ENCODE results near the gene SLC27A5.
"Not testable (repeated sequence)": the region's sequence is repeated elsewhere in the genome, so short reads cannot be mapped to it uniquely, and the experiment has no call there.

The SLC27A5 gene

DNA sequence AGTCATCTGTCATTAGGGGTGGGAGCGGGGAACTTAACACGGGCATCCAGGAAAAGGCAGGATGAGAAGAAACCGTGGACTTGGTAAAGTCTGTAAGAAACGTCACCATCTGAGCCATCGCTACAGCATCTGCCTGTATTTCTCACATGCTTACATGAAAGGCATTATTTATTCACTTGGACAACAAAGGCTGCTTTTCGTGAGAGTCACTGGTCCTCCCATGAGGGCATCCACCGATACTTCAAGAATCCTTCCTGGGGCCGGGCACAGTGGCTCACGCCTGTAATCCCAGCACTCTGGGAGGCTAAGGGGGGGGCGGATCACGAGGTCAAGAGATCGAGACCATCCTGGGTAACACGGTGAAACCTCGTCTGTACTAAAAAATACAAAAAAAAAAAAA is 19.5 kb downstream of the SLC27A5 start:
- no peak for DNase-seq

DNA sequence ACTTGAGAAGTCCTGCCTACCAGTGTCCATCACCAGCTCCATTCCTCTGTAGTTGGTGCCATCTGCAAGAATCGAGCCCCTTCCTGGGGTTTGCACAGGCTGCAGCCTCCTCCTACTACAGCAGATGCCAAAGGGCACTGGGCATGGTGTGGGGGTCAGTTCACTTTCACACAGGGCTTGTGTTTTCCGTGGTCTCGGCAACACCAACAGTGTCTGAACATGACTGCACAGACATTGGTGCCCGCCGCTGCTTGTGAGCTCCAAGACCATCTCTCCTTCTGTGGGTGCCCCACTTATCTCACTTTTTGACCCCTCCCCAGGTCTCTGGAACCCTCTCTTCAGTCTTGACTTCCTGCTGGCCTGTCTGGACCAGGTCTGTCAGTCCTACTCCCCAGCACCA is 20.4 kb downstream of the SLC27A5 start:
- DNase-seq: no peak

DNA sequence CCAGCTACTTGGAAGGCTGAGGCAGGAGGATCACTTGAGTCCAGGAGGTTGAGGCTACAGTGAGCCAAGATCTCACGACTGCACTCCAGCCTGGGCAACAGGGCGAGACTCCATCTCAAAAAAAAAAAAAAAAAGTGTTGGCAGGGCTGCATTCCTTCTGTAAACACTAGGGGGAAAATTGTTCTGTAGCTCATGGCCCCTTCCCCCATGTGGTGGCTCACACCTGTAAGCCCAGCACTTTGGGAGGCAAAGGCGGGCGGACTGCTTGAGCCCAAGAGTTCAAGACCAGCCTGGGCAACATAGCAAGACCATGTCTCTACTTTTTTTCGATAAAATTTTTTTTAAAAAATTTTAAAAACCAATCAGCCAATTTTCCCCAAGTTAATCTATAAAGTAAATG is 27.4 kb downstream of the SLC27A5 start:
- not testable (repeated sequence) for DNase-seq

DNA sequence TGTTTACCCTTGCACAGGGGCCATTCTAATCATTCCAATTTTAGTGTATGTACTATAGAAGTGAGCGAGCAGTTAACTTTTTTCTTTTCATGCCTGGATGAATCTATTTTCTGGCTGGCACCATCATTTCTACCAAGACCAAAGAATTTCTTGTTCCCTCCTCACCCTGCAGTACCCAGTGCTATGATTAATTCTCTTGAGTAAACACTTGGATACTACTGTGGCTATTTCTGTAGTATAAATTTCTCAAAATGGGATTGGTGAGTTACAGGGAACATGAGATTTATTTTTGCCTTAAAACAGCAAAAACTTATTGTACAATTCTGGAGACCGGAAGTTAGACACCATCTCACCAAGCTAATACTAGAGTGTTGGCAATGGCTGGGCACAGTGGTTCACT is 28.0 kb downstream of the SLC27A5 start:
- DNase-seq: no peak

DNA sequence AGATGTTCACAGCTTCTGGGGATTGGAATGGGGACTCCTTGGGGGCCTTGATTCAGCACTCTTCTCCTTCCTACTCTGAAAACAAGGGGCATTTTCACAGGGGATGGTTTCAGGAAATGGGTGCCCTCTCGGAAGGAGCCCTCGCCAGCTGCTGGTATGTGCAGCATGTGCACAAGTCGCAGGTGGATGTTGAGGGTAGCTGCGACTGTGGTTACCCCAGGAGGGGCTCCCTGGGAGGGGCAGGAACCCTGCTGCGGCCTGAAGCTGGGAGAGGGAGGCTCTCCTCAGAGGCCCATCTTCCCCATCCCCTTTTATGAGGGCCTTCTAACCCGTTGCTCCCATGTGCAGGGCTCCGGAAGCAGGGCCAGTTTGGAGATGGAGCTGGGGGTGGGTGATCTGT is 29.4 kb downstream of the SLC27A5 start:
- no peak for DNase-seq

DNA sequence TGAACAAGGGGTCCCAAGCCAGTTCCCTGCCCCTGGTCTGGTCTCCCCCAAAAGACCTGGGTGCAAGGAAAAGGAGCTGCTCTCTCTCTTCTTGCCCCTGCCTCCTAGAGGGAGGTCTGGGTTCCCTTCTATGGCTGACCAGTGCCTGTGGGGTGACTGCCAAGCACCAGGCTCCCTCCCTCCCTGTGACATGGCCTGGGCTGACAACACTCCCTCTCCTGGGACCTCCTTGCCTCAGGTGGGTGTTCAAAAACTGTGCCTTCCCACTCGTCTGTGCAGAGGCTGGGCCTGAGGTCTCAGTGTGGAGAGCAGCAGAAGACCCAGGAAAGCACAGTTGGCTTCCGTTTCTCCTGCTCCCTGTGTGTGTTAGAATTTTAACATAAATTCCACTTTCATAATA is 31.0 kb downstream of the SLC27A5 start:
- DNase-seq: no peak

DNA sequence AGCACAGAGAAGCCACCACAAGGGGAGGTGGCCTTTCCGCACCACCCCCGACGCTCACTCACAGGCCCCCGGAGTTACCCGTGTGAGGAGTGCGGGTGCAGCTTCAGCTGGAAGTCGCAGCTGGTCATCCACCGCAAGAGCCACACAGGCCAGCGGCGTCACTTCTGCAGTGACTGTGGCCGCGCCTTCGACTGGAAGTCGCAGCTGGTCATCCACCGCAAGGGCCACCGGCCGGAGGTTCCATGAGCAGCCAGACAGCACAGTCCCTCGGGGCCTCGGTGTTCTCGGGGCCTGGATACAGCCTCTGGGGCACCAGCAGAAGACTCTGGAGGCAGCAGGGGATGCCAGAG is 31.3 kb downstream of the SLC27A5 start:
- no peak for DNase-seq

DNA sequence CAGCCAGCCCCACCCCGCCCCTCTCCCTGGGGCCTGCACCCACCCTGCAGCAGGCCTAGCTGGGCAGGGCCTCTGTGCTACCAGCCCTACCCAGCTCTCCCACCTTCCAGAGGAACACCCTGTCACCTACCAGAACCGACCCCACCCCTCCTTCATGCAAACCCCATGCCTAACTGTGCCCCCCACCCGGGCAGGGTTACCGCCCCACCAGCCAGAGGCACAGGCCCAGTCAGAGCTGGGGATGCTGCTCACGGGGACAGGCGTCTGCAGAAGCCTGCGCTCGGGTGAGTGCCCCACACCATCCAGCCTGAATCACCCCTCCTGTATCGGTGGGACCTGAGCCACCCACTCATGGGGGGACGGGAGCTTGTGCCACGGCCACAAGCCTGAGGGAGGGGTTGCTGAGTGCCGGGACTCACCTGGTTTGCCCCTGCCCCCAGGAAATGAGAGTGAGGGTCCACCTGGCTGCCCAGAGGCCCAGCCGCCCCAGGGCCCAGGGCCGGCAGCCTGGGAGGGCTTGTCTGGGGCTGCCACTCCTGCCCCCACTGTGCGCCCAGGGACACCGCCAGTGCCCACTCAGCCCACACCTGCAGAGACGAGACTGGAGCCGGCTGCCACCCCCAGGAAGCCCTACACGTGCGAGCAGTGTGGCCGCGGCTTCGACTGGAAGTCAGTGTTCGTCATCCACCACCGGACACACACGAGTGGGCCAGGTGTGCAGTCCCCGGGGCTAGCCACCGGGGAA is 31.9 kb downstream of the SLC27A5 start:
- DNase-seq: no peak

DNA sequence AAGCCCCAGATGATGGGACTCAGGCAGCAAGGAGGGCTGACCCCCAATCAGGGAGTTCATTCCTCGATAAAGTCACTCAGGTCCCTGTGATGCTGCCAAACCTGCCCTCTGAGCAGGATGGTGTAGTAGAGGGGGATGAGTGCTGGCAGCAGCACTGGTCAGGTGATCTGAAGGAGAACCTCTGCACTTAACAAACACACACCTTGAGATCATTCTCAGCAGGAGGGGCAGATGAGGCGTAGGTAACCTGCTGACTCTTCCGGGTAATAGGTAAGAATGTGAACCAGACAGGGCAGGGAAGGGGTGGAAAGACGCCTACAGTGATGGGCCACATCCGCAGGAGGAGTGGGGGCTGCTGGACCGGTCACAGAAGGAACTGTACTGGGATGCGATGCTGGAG is 32.5 kb downstream of the SLC27A5 start:
- DNase-seq: no peak

DNA sequence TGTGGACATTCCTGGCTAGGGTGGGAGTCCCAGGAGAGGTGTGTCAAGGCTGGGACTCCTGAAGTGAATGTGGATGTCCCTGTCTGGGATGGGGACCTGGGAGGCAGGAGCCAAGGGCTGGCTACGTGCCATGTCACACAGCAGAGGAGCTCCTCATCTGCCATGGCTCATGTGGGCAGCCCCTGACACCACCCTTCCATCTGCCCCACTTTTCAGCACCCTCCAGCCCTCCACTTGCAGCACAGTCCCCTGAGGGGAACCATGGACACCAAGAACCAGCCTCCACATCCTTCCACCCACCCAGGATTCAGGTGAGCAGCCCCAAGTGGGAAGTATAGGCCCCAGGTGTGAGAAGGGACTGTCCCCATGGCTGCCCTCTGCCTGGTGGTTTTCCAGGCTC is 33.9 kb downstream of the SLC27A5 start:
- no peak for DNase-seq

DNA sequence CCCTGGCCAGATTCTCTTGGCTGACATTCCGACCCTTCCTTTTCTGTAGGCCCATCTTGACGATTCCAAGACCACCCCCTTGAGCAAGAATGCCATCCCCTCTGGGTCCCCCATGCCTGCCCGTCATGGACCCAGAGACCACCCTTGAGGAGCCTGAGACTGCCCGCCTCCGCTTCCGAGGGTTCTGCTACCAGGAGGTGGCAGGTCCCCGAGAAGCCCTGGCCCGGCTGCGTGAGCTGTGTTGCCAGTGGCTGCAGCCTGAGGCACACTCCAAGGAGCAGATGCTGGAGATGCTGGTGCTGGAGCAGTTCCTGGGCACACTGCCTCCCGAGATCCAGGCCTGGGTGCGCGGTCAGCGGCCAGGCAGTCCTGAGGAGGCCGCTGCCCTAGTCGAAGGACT is 34.7 kb downstream of the SLC27A5 start:
- no peak for DNase-seq

DNA sequence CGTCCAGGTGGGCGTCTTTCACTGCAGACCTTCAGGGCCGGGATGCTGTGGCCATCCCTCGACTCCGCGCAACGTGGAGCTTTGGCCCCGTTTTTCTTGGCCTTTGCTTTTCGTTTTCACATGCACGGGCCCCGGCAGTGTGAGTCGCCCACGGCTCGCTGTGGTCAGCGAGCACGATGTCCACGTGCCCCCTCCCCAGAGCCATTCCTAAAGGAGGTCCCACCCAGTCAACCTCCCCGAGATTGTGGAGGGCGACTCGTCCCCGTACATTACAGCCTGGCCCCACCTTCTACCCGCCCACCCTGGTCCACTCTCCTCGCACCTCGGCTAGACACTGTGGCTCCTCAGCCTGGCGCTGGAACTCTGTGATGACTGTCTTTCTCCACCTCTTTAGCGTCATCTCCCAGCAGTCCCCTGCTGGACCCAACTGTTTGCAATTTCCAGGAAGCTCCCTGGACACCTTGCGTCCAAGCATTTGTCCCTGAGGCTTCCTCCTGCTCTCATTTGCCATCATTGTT is 35.2 kb downstream of the SLC27A5 start:
- no peak for DNase-seq

DNA sequence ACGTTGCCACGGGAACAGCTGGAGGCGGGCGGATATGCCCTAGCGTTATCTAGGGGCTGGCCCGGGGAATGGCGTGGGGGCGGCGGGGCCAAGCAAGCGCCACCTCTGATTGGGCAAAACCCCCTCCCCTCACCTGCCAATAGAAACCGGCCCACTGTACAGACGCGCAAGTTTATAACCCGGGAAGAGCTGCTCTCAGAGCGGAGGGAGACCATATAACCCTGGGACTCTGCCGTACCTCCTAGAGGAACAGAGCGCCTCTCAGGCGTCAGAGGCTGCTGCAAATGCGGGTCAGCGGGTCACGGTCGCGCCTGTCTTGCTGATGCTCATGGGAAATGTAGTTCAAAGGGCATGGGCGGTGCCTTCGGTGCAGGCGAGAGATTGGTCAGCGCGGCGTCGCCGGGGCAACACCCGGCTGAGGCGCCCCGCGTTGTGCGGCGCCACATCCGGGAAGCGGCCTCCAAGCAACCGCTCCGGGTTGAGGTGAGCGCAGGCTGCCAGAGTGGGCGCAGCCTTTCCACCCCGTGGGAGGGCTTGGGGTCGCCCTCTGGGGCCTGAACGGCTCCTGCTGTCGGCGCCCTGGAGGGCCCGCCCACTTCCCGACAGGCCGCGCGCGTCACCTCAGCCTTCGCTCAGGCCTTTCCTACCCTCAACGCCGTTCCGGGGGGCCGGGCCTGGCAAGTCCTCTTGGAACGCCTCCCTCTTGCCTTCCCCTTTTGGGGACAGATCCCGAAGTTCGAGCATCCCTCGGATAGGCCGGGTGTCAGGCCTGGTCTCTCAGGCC is 35.9 kb downstream of the SLC27A5 start, which contains the start of gene ZNF446:
ZNF446 (plus strand) TSS at position 639 of the 784 bp plus-strand sequence. CDS start 867 bp downstream, outside the sequence.
- peak; percentile 91 for DNase-seq

DNA sequence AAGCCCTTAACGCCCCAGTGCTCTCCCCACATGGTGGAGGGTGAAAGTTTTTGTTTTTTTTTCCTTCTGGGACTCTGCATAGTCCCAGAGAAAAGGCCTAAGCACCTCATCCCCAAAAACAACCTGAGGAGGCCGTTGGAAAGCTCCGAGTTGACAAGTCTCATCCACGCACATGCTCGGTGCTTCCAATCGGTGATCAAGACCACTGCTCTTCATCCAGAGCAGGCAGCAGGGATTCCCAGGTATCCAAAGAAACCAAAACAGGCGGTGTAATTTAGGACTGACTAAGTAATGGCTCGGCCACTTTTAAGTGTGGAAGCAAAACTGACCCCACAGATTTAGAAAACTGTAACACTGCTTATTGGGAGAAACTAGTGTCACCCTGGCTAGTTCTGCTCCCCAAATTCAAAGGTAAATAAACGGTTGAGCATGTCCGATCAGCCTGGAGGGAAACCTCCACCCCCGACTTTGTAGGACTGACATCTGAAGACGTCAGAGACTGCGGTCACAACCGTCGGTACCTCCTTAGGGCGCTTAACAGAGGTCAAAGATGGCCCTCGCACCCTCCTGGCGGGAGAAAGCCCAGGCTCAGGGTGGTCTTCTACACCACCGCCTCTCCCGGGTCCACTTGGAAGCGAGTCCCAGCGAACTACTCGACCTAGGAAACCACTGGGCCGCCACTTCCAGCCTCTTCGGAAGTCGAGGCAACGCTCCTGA is 36.6 kb downstream of the SLC27A5 start:
- DNase-seq: no peak

DNA sequence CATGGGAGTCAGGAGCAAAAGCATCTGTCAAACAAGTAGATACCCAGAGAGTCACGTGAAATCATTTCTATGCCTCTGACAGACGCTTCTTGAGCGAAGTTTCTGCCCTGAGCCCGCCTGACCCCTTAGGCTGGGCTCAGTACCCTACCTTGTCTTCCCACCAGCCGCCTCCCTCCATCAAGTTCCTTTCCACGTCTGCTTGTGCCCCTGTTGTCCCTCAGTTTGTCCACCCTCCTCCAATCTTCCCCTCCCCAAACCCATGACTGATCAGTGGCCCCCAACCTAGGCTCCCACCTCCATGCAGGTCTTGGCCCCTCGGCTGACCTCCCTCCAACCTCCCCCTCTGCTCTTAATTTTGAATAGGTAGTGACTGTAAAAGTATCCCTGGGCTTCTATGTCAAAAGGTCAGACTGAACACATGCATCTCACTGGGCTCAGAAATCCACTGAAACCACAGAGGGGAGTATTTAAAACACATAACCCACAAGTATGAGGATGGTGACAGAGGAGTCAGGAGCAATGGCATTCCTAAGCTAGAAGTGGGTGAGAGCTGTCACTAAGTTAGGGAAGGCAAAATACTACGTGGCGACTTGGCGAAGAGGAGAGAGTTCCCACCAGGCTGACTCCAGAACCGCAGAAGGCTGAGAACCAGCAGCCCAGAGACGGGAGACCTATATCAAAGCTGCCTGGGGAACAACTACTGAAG is 37.3 kb downstream of the SLC27A5 start:
- DNase-seq: no peak

DNA sequence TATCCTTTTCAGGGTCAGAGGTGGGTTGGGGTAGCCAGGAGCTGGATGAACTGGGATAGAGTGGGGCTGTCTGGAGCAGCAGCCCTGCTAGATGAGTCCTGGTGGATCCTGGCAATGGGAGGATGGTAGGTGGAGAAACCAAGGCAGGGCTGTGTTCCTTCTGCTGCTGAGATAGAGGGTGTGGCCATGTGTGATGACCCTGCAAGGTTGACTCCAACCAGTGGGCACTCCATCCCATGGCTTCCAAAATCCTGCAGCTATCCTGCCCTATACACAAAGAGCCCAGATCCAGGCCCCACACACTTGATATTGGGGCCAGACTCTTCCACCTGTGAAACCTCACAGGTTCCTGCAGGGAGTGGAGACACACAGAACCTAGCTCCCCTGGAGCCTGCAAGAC is 38.0 kb downstream of the SLC27A5 start:
- no peak for DNase-seq

DNA sequence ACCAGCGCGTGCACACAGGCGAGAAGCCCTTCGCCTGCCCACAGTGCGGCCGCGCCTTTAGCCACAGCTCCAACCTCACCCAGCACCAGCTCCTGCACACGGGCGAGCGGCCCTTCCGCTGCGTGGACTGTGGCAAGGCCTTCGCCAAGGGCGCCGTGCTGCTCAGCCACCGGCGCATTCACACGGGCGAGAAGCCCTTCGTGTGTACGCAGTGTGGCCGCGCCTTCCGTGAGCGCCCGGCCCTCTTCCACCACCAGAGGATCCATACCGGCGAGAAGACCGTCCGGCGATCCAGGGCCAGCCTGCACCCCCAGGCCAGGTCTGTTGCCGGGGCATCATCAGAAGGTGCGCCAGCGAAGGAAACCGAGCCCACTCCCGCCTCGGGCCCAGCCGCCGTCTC is 40.1 kb downstream of the SLC27A5 start:
- no peak for DNase-seq

DNA sequence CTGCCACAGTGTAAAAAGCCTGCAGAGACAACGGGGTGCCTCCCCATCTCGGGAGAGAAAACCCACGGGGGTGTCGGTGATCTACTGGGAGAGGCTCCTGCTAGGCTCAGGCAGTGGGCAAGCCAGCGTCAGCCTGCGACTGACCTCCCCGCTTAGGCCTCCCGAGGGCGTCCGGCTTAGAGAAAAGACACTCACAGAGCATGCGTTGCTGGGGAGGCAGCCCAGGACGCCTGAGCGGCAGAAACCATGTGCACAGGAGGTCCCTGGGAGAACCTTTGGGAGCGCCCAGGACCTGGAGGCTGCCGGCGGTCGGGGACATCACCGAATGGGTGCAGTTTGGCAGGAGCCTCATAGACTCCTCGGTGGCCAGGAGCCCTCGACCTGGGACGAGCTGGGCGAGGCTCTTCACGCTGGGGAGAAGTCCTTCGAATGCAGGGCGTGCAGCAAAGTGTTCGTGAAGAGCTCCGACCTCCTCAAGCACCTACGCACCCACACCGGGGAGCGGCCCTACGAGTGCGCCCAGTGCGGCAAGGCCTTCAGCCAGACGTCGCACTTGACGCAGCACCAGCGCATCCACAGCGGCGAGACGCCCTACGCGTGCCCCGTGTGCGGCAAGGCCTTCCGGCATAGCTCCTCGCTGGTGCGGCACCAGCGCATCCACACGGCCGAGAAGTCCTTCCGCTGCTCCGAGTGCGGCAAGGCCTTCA is 40.8 kb downstream of the SLC27A5 start:
- not testable (repeated sequence) for DNase-seq

DNA sequence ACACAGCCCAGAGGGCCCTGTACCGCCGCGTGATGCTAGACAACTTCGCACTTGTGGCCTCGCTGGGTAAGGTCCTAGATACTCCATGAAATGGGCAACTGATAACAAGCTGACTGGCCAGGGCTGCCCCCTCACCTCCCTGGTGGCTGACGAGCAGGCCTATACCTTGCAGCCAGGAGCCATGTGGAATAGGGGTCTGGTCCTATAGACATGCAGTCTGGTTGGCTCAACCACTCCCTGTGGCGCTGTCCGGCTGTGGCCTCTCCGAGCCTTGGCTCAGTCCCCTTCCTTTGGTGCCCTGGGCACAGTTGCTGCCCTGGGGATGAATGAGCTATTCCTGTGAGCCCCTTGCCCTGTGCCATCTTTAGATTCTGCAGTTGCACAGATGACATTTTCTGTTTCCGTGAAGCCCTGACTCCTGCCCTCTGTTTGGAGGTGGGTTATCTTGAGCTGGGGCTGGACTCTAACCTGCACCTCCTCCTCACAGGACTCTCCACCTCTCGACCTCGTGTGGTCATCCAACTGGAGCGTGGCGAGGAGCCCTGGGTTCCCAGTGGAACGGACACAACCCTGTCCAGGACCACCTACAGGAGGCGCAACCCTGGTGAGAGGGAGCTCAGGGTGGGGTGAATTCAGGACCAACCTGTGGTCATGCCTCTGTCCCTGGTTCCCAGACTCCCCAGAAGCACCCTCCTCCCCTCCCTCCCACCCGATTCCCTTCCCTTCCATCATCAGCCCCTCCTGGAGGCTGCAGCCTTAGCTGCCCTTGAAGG is 42.4 kb downstream of the SLC27A5 start:
- no peak for DNase-seq

DNA sequence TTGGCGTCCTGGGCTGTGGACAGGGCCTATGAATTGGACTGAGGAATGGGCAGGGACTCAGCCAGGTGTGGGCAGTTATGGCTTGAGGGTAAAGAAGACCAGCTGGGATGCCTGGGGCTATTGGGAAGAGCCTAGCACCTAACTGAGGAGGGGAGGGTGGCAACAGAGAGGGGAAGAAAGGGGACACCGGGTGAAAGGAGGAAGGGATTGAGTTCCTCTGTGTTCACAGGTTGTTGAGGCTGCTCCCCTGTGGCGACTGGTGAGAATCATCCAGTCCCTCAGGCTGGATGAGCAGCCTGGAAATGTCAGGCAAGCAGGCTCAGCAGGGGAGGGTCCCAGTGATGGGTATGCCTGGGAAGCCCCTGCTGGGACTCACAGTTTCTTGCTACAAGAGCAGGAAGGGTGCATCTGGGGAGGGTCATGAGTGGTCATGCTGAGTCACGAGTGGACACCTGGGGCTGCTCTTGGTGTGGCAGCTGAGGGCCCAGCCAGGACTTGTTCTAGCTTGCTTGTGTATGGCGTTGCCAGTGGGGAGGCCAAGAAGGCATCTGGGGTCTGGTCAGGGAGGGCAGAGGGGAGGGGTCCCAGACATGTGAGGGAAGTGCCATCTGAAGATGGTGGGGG is 43.5 kb downstream of the SLC27A5 start:
- DNase-seq: no peak
